ENCODE measurements around the gene MYO1H.
"Not testable (repeated sequence)": the region's sequence is repeated elsewhere in the genome, so short reads cannot be mapped to it uniquely, and the experiment has no call there.

The MYO1H gene

DNA sequence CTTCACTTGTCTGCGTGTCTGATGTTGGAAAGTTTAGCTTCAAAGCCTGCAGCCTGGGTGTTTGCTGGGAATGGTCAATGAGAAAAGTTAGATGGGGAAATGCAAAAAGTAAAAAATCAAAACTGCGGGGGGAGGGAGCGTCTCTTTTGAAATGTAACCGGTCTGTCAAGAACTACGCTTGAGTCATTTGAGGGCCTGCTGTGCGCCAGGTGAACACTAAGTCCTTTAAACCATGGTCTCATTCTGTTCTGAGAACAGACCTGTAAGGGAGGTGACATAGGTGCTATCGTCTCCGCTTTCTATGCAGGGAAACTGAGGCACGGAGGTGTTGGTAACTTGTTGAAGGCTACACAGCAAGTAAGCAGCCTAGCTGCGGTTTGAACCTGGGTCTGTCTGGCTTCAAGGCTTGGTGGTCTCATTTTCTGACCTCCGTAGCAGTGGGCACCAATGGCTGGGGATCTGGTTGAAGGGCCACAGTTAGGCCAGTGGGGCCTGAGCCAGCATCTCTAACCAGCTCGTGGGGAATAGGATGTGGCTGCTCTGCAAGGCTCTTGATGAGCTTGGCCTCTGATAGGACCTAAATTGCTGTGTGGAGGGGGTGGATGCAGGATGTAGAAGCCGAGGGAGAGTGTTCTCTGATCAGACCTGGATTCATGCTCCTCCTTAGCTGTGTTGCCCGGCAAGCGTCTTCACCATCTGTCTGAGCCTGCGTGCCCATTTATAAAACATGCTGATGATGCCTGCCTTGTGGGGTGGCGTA is 87.9 kb downstream of the MYO1H start:
- Histone ChIP-seq H3K4me1 (peaks cover 0 to 8% (median 2%) of the 10 kb centered on the region in 10 experiments; a peak in 6 of 20 replicates), H3K27me3 (no peaks in the 10 kb centered on the region), H3K27ac (no peak overlapping the region), H3K4me2 (no peak overlapping the region), H4K20me1 (no peaks in the 10 kb centered on the region), H3K9me3 (replicated peaks in 1 of 11) (no peaks in the 10 kb centered on the region), H3K36me3 (no peaks in the 10 kb centered on the region), H3K4me3 (no peak overlapping the region), H3K9ac (no peak overlapping the region)
- TF ChIP-seq Cebpa-rat (IDR thresholded peaks at IDR 0.05), result no peak

DNA sequence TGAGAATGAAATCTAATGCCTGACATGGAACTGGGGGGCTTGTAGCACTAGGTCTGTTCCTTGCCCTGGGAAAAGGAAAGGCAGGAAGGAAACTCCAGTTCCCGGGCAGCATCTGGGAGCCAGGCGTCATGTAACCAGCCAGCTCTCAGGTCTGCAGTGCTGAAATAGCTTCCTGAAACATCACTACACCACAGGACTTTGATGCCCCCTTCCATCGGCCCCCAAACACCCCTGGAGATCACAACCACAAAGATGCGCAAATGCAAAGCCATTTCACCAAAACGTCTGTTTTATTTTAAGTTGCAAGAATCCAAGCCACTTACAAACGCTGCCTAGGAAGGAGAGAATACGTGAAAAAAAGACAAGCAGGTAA is 88.5 kb downstream of the MYO1H start:
- TF ChIP-seq Cebpa-rat (IDR thresholded peaks at IDR 0.05), result no peak
- Histone ChIP-seq H3K9ac (no peak overlapping the region), H3K27ac (no peak overlapping the region), H3K4me1 (peaks cover 0 to 8% (median 2%) of the 10 kb centered on the region in 10 experiments; a peak in 6 of 20 replicates), H3K27me3 (no peaks in the 10 kb centered on the region), H3K36me3 (0 out of 22 replicates have a peak, but pooled peaks cover 0 to 3% (median 0%) of the 10 kb centered on the region in 11 experiments), H4K20me1 (no peaks in the 10 kb centered on the region), H3K4me2 (no peak overlapping the region), H3K9me3 (replicated peaks in 1 of 11) (no peaks in the 10 kb centered on the region), H3K4me3 (no peak overlapping the region)

DNA sequence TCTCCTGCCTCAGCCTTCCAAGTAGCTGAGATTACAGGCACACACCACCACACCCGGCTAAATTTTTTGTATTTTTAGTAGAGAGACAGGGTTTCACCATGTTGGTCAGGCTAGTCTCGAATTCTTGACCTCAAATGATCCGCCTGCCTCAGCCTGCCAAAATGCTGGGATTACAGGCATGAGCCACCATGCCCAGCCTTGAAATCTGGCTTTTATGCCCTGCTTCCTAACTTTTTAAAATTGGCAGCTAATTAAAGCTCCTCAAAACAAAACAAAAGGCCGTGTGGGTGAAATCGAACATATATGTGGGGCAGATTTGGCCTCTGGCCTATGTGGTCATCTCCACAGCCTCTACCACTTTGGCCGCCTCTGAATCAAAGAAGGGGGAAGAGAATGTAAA is 91.5 kb downstream of the MYO1H start:
- TF ChIP-seq Cebpa-rat (IDR thresholded peaks at IDR 0.05), result no peak
- no peaks in the 10 kb centered on the region for H3K4me1 ChIP-seq

DNA sequence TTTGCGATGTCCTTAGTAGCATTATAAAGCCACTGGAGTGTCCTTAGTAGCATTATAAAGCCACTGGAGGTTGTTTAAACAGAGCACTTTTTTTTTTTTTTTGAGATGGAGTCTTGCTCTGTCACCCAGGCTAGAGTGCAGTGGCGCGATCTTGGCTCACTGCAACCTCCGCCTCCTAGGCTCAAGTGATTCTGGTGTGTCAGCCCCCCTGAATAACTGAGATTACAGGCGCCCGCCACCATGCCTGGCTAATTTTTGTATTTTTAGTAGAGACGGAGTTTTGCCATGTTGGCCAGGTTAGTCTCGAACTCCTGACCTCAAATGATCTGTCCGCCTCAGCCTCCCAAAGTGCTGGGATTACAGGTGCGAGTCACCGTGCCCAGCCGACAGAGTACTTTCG is 92.3 kb downstream of the MYO1H start:
- H3K4me1 ChIP-seq; H3K27ac ChIP-seq; H3K4me2 ChIP-seq; H4K20me1 ChIP-seq; H3K4me3 ChIP-seq; H3K9ac ChIP-seq; H3K9me3 ChIP-seq (replicated peaks in 1 of 11); H3K27me3 ChIP-seq: not testable (repeated sequence)
- peaks cover 0 to 17% (median 5%) of the 10 kb centered on the region in 11 experiments; a peak in 9 of 22 replicates for H3K36me3 ChIP-seq

More for the DNA sequence above, 91.5 kb downstream of the MYO1H start:
- Histone ChIP-seq H3K4me3 (no peak overlapping the region), H3K9me3 (replicated peaks in 1 of 11) (no peaks in the 10 kb centered on the region), H3K36me3 (peaks cover 0 to 9% (median 0%) of the 10 kb centered on the region in 11 experiments; a peak in 1 of 22 replicates), H3K27ac (no peak overlapping the region), H3K27me3 (no peaks in the 10 kb centered on the region), H3K4me2 (no peak overlapping the region), H4K20me1 (0 out of 22 replicates have a peak, but pooled peaks cover 0 to 6% (median 0%) of the 10 kb centered on the region in 11 experiments), H3K9ac (no peak overlapping the region)

DNA sequence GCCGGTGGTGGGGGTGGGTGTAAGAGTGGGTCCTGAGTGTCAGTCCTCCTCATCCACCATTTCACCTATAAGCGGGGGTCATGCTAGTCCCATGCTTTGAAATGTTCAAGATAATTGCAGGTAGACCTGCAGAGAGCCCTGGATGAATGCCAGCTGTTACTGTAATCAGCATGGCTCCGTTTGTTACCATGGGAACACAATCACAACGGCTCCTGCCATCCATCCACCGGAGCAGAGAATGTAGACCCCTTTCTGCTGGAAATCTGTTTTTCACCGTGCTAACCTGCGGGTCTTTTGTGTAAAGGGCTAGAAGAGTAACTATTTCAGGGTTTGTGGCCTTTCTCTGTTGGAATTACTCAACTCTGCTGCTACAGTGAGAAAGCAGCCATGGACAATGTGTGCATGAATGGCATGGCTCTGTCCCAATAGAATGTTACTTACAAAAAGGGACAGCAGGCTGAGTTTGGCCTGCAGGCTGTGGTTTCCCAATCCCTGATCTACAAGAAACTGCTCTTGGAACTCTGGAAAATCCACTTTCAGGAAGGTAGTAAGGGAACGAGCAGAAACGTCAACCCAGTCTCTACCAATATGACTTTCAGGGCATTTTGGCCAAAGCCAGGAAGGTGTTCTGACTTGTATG is 93.3 kb downstream of the MYO1H start:
- H3K9ac ChIP-seq, result no peak overlapping the region
- no peak overlapping the region for H3K27ac ChIP-seq
- no peak overlapping the region for H3K4me2 ChIP-seq
- H3K36me3 ChIP-seq, result peaks cover 0 to 27% (median 14%) of the 10 kb centered on the region in 11 experiments; a peak in 12 of 22 replicates
- H3K4me1 ChIP-seq, result no peaks in the 10 kb centered on the region
- TF ChIP-seq Cebpa-rat (IDR thresholded peaks at IDR 0.05), result no peak
- H3K9me3 ChIP-seq (replicated peaks in 1 of 11), result no peaks in the 10 kb centered on the region
- H3K4me3 ChIP-seq, result no peak overlapping the region
- H3K27me3 ChIP-seq, result no peaks in the 10 kb centered on the region
- peaks cover 0 to 7% (median 0%) of the 10 kb centered on the region in 11 experiments; a peak in 1 of 22 replicates for H4K20me1 ChIP-seq

DNA sequence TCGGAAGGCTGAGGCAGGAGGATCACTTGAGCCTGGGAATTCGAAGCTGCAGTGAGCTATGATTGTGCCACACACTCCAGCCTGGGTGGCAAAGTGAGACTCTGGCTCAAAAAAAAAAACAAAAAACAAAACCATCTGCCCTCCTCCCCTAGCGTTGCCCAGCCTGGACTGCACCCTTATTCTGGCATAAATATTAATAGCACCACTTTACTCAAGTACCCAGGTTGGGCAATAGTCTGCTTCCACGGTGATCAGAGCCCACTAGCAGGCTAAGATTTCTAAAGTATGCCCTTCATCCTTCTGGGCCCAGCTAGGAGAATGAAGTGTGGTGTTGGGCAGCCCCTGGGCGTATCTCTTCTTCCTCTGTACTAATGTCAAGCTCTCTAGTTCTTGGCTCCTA is 96.1 kb downstream of the MYO1H start:
- Histone ChIP-seq H3K36me3 (peaks cover 23 to 55% (median 41%) of the 10 kb centered on the region in 11 experiments), H3K27me3 (no peaks in the 10 kb centered on the region), H3K4me1 (peaks cover 0 to 12% (median 4%) of the 10 kb centered on the region in 10 experiments; a peak in 9 of 20 replicates), H3K9ac (no peak overlapping the region), H4K20me1 (peaks cover 0 to 21% (median 3%) of the 10 kb centered on the region in 11 experiments; a peak in 10 of 22 replicates), H3K27ac (no peak overlapping the region), H3K4me2 (no peak overlapping the region), H3K9me3 (replicated peaks in 1 of 11) (no peaks in the 10 kb centered on the region), H3K4me3 (no peak overlapping the region)
- no peak for TF ChIP-seq Cebpa-rat (IDR thresholded peaks at IDR 0.05)

DNA sequence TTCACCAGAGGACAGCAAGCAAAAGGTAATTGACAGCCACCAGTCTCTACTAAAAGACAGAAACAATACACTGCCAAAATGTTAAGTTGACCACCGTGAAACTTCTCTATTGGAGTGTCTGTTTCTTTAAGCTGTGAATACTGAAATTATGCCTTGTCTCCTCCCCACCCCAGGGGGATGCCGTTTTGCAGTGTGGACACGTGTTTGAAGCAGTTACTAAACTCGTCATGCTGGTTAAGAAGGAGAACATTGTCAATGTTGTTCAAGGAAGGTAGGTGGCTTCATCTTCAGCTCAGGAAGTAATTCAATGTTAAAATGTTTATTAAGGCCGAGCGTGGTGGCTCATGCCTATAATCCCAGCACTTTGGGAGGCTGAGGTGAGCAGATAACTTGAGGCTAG is 96.6 kb downstream of the MYO1H start:
- H3K4me1 ChIP-seq, result peaks cover 0 to 12% (median 4%) of the 10 kb centered on the region in 10 experiments; a peak in 9 of 20 replicates
- peaks cover 0 to 25% (median 8%) of the 10 kb centered on the region in 11 experiments; a peak in 13 of 22 replicates for H4K20me1 ChIP-seq
- no peaks in the 10 kb centered on the region for H3K27me3 ChIP-seq
- no peak overlapping the region for H3K4me3 ChIP-seq
- H3K36me3 ChIP-seq, result peaks cover 27 to 60% (median 46%) of the 10 kb centered on the region in 11 experiments
- H3K4me2 ChIP-seq, result no peak overlapping the region
- no peaks in the 10 kb centered on the region for H3K9me3 ChIP-seq (replicated peaks in 1 of 11)
- no peak for TF ChIP-seq Cebpa-rat (IDR thresholded peaks at IDR 0.05)
- H3K27ac ChIP-seq, result no peak overlapping the region
- H3K9ac ChIP-seq, result no peak overlapping the region

DNA sequence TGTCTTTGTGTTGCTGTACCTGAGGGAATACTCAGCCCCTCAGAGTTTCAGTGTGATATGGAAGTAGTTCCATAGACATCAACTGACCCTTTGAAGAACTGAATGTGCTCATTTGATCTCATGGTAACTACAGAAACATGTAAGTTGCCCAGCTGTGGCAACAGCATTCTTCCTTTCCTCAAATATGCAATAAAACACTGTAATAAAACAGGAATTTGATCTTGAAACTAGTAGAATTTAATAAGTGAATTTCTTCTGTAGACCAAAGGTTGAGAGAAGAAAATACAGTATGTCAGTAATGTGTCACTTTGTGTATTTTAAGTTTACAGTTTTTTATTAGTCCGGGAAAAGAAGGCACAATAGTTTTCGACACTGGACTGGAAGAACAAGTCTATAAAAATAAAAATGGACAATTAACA is 97.5 kb downstream of the MYO1H start:
- Histone ChIP-seq H4K20me1 (peaks cover 0 to 35% (median 8%) of the 10 kb centered on the region in 11 experiments; a peak in 13 of 22 replicates), H3K27ac (no peak overlapping the region), H3K4me3 (no peak overlapping the region), H3K9me3 (replicated peaks in 1 of 11) (no peaks in the 10 kb centered on the region), H3K9ac (no peak overlapping the region), H3K27me3 (no peaks in the 10 kb centered on the region), H3K36me3 (peaks cover 34 to 69% (median 55%) of the 10 kb centered on the region in 11 experiments), H3K4me1 (peaks cover 0 to 12% (median 4%) of the 10 kb centered on the region in 10 experiments; a peak in 9 of 20 replicates), H3K4me2 (no peak overlapping the region)
- no peak for TF ChIP-seq Cebpa-rat (IDR thresholded peaks at IDR 0.05)

DNA sequence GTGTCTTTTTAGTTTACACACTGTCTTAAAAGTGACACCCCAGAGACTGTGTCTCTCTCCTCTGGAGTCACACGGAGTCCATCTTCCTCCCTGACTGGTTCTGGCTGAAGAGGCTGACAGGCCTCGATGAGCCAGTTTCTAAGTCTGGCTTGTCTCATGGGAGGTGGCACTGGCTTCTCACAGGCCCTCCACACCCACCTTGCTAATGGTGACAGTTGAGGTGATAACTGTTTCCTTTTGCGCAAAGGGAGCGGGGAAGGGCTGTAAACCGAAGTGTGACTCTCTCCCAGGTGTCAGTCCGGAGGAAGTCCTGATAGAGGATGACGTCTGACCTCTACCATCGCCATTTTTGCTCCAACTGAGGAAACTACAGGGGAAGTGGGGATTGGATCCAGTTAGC is 99.2 kb downstream of the MYO1H start:
- H3K36me3 ChIP-seq, result peaks cover 51 to 86% (median 72%) of the 10 kb centered on the region in 11 experiments
- peaks cover 0 to 12% (median 4%) of the 10 kb centered on the region in 10 experiments; a peak in 9 of 20 replicates for H3K4me1 ChIP-seq
- no peaks in the 10 kb centered on the region for H3K27me3 ChIP-seq

More for the DNA sequence above, 99.2 kb downstream of the MYO1H start:
- no peak for TF ChIP-seq Cebpa-rat (IDR thresholded peaks at IDR 0.05)
- Histone ChIP-seq H3K4me2 (peak overlapping the region in 4 of 11 experiments; percentile 17 to 24 (median 20); a peak in 3 of 22 replicates), H3K9ac (no peak overlapping the region; a peak in 1 of 22 replicates), H4K20me1 (peaks cover 0 to 50% (median 24%) of the 10 kb centered on the region in 11 experiments; a peak in 13 of 22 replicates), H3K9me3 (replicated peaks in 1 of 11) (no peaks in the 10 kb centered on the region), H3K4me3 (no peak overlapping the region), H3K27ac (no peak overlapping the region)
